Endothelial cell (in vitro differentiated cells): Measurements from ENCODE around the gene RBM12. TPM values are rescaled to one million over a fixed set of nuclear protein-coding genes. Genes with fewer than 3 reads are reported as not detected.
A peak's percentile ranks its signal among the peaks of the same experiment; 100 is the strongest.
"Not testable (repeated sequence)": the region's sequence is repeated elsewhere in the genome, so short reads cannot be mapped to it uniquely, and the experiment has no call there.

Source experiments
- DNase-seq: peaks from one replicate; pipeline ENCODE4 v3.0.0; 2021; ENCODE audit warnings: low spot score
- H3K27ac Mint-ChIP-seq: one replicate; pipeline ENCODE4 v1.8.0; 2021; ENCODE audit warnings: mixed read lengths, inconsistent platforms; ENCODE audit not compliant: unreplicated experiment
- H3K27me3 Mint-ChIP-seq: one replicate; pipeline ENCODE4 v1.8.0; 2021; ENCODE audit warnings: mild to moderate bottlenecking, moderate library complexity, mixed read lengths, inconsistent platforms; ENCODE audit not compliant: unreplicated experiment
- H3K36me3 Mint-ChIP-seq: one replicate; pipeline ENCODE4 v1.8.0; 2021; ENCODE audit warnings: mild to moderate bottlenecking, low read depth, mixed read lengths, inconsistent platforms; ENCODE audit not compliant: unreplicated experiment
- H3K4me1 Mint-ChIP-seq: one replicate; pipeline ENCODE4 v1.8.0; 2021; ENCODE audit warnings: mild to moderate bottlenecking, mixed read lengths, inconsistent platforms; ENCODE audit not compliant: unreplicated experiment
- H3K4me3 Mint-ChIP-seq: one replicate; pipeline ENCODE4 v1.8.0; 2021; ENCODE audit warnings: mild to moderate bottlenecking, mixed read lengths, inconsistent platforms; ENCODE audit not compliant: unreplicated experiment
- H3K9me3 Mint-ChIP-seq: one replicate; pipeline ENCODE4 v1.8.0; 2021; ENCODE audit warnings: mixed read lengths, inconsistent platforms; ENCODE audit not compliant: unreplicated experiment
- long read RNA-seq: library from polyadenylated mRNA; unstranded; transcript quantifications from one replicate; pipeline ENCODE4 v2.0.0, GENCODE V29; 2020; ENCODE audit not compliant: unreplicated experiment
- total RNA-seq: library from RNA; stranded (reverse); fragmentation: NEBNext Ultra II Directional; extraction: Animal tissue kit (Norgen Biotek cat#: 25700); gene quantifications from one replicate; pipeline ENCODE4 v1.2.1, GENCODE V29; 2021; ENCODE audit not compliant: unreplicated experiment
- TF ChIP-seq, protein P1 (sequence below): fragments of 200-600 bp; sonication (generic); IDR thresholded peaks from one replicate; pipeline ENCODE4 v1.5.0; 2021; ENCODE audit warnings: antibody characterized with exemption; ENCODE audit not compliant: unreplicated experiment

The RBM12 gene, protein sequence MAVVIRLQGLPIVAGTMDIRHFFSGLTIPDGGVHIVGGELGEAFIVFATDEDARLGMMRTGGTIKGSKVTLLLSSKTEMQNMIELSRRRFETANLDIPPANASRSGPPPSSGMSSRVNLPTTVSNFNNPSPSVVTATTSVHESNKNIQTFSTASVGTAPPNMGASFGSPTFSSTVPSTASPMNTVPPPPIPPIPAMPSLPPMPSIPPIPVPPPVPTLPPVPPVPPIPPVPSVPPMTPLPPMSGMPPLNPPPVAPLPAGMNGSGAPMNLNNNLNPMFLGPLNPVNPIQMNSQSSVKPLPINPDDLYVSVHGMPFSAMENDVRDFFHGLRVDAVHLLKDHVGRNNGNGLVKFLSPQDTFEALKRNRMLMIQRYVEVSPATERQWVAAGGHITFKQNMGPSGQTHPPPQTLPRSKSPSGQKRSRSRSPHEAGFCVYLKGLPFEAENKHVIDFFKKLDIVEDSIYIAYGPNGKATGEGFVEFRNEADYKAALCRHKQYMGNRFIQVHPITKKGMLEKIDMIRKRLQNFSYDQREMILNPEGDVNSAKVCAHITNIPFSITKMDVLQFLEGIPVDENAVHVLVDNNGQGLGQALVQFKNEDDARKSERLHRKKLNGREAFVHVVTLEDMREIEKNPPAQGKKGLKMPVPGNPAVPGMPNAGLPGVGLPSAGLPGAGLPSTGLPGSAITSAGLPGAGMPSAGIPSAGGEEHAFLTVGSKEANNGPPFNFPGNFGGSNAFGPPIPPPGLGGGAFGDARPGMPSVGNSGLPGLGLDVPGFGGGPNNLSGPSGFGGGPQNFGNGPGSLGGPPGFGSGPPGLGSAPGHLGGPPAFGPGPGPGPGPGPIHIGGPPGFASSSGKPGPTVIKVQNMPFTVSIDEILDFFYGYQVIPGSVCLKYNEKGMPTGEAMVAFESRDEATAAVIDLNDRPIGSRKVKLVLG
- 121 TPM for total RNA-seq
- long read RNA-seq, full-length matches to known transcripts, result 7 of 11 reads
- long read RNA-seq, partial matches to known transcripts, result 0 of 11 reads
- long read RNA-seq, other reads (novel, unspliced or antisense), result 4 of 11 reads

DNA sequence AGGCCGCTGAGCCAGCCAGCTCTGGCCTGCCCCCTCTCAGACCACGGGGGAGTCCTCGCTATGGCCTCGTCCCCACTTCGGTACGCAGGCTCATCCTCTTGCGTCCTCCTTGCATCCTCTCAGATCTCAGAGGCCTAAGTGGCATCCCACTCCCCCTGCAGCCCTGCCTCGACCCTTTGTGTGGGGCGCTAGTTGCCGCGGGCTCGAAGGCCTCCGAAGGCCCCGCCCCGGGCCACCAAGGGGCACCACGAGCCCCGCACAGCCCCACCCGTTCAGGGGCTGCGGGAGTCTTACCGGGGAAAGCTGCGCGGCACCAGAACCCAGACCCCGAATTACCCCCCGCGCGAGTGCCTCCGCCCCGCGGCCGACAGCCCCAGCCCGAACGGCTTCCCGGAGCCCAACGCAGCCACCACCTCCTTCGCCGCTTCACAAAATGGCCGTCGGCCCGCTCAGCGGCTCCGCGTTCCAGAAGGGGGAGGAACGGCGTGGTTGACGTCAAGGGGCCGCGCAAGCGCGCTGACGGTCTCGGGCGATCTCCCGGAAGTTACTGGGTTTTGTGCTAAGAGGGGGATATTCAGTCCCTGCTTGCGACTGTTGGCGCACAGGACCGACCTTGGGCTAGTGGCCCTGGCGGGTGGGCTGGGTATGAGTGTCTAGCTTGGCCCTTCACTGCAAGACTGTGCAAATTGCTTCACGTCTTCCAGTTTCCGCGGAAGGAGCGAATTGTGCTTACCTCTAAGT lies at the start of gene RBM12, which contains the start of gene CPNE1:
Gene RBM12 (minus strand): TSS at position 435 of the 741 bp plus-strand sequence. CDS start 9,578 bp downstream, outside the sequence.
Gene CPNE1 (minus strand): TSS at position 435 of the 741 bp plus-strand sequence. CDS start 31,977 bp downstream, outside the sequence.
- Mint-ChIP-seq H3K4me1 (peaks cover 37% of the 10 kb centered on the region), H3K9me3 (no peaks in the 10 kb centered on the region), H3K4me3 (peak within 1 kb of the TSS; percentile 97), H3K27ac (peak within 1 kb of the TSS; percentile 99), H3K27me3 (no peaks in the 10 kb centered on the region), H3K36me3 (peaks cover 5% of the 10 kb centered on the region)
- DNase-seq, result peak; percentile 91
- TF ChIP-seq, protein P1, sequence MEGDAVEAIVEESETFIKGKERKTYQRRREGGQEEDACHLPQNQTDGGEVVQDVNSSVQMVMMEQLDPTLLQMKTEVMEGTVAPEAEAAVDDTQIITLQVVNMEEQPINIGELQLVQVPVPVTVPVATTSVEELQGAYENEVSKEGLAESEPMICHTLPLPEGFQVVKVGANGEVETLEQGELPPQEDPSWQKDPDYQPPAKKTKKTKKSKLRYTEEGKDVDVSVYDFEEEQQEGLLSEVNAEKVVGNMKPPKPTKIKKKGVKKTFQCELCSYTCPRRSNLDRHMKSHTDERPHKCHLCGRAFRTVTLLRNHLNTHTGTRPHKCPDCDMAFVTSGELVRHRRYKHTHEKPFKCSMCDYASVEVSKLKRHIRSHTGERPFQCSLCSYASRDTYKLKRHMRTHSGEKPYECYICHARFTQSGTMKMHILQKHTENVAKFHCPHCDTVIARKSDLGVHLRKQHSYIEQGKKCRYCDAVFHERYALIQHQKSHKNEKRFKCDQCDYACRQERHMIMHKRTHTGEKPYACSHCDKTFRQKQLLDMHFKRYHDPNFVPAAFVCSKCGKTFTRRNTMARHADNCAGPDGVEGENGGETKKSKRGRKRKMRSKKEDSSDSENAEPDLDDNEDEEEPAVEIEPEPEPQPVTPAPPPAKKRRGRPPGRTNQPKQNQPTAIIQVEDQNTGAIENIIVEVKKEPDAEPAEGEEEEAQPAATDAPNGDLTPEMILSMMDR, result no peak

DNA sequence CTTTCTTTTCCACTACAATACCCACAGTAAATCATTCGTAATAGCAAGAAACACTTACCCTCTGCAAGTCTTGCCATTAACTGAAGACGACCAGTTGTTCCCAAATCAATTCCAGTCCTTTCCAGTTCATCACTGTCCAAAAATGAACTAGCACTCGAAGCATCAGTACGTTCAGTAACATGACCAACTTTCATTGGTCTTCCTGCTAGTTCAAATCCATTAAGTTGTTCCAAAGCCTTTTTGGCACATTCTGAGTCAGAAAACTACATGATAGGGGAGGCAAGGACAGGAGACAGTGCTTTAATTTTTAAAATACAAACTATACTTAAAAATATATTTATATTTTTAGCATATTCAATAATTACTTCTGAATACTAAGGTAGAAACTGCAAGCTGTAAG lies 49.4 kb upstream of the RBM12 start:
- Mint-ChIP-seq H3K27me3 (peaks cover 1% of the 10 kb centered on the region), H3K4me3 (no peak overlapping the region), H3K4me1 (no peaks in the 10 kb centered on the region), H3K36me3 (peaks cover 33% of the 10 kb centered on the region), H3K27ac (no peak overlapping the region), H3K9me3 (no peaks in the 10 kb centered on the region)
- TF ChIP-seq, protein P1, result no peak
- no peak for DNase-seq

DNA sequence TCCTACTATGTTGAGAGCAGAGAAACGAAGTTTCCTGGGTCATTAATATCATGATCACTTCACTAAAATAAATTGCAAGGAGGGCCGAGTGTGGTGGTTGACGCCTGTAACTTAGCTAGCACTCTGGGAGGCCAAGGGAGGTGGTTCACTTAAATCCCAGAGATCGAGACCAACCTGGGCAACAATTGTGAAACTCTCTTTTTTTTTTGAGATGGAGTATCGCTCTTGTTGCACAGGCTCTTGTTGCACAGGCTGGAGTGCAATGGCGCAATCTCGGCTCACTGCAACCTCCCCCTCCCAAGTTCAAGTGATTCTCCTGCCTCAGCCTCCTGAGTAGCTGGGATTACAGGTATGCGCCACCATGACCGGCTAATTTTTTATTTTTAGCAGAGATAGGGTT lies 48.4 kb upstream of the RBM12 start:
- Mint-ChIP-seq H3K36me3 (peaks cover 36% of the 10 kb centered on the region), H3K4me3 (peak overlapping the region; percentile 33)
- not testable (repeated sequence) for DNase-seq, H3K27me3 Mint-ChIP-seq, H3K9me3 Mint-ChIP-seq, H3K4me1 Mint-ChIP-seq, H3K27ac Mint-ChIP-seq

DNA sequence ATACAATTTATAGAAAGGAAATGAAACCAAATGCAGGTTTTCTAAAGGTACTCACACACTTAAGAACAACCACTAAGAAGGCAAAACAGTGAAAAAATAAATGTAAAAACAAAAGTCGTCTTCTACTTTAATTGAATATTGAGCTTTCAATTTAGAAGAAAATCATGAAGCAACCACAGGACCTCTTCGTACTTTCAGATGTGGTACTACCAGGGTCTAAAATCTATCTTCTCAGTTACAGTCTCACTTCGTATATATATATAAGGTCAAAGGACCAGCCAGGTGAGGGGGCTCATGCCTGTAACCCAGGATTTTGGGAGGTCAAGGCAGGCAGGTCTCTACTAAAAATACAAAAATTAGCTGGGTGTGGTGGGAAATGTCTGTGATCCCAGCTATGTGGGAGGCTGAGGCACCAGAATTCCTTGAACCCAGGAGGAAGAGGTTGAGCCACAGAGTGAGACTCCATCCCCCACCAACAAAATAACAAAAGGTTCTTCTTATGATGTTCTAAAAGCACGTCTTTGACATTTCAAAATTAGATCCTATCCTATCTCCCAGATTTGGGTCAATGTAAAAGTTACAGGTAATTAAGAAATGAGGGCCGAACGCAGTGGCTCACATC lies 47.0 kb upstream of the RBM12 start:
- H3K9me3 Mint-ChIP-seq, result no peaks in the 10 kb centered on the region
- TF ChIP-seq, protein P1, result no peak
- H3K4me1 Mint-ChIP-seq, result no peaks in the 10 kb centered on the region
- DNase-seq, result no peak
- no peak overlapping the region for H3K27ac Mint-ChIP-seq
- H3K4me3 Mint-ChIP-seq, result no peak overlapping the region
- peaks cover 27% of the 10 kb centered on the region for H3K36me3 Mint-ChIP-seq
- H3K27me3 Mint-ChIP-seq, result no peaks in the 10 kb centered on the region
